Gastrocnemius medialis (tissue), 4 donors: ENCODE results near the gene EVC2. TPM values are rescaled to one million over a fixed set of nuclear protein-coding genes. Genes with fewer than 3 reads are reported as not detected.

Experiments
- ATAC-seq, 2 donors: fragments of 150-250 bp; one replicate each; pipeline ENCODE4 v1.9.1; 2016
- DNase-seq, 2 donors: peaks; one replicate each; pipeline ENCODE4 v3.0.0-alpha.2; 2019
- H3K27ac ChIP-seq, 4 donors: fragments of 200-600 bp; sonication (generic); 1 replicate in 1 of 4; 2 replicates in 3 of 4; pipeline ENCODE4 v1.5.1; 2016 to 2018; ENCODE audit warnings: mild to moderate bottlenecking in 2 of 4, moderate library complexity in 1 of 4
- H3K27me3 ChIP-seq, 3 donors: fragments of 200-600 bp; sonication (generic) in 2 of 3; 1 replicate in 1 of 3; 2 replicates in 2 of 3; pipeline versions ENCODE4 v1.5.1 to v1.6.0; 2016 to 2019; ENCODE audit warnings: mild to moderate bottlenecking in 1 of 3, moderate library complexity in 1 of 3
- H3K36me3 ChIP-seq, 2 donors: fragments of 200-600 bp; sonication (generic) in 1 of 2; one replicate each; pipeline ENCODE4 v1.5.1; 2017 to 2018
- H3K4me1 ChIP-seq, 2 donors: fragments of 200-600 bp; sonication (generic) in 1 of 2; one replicate each; pipeline ENCODE4 v1.5.1; 2016 to 2017; ENCODE audit warnings: mild to moderate bottlenecking in 2 of 2
- H3K4me3 ChIP-seq, 4 donors: fragments of 200-600 bp; sonication (generic) in 3 of 4; 1 replicate in 1 of 4; 2 replicates in 3 of 4; pipeline ENCODE4 v1.5.1; 2016 to 2019; ENCODE audit warnings: mild to moderate bottlenecking in 2 of 4
- H3K9me3 ChIP-seq, 3 donors: fragments of 200-600 bp; sonication (generic) in 2 of 3; 1 replicate in 1 of 3; 2 replicates in 2 of 3; pipeline ENCODE4 v1.5.1; 2016 to 2019
- CTCF ChIP-seq, 5 experiments: fragments of 450-650 bp in 3 of 5; fragments of 200-600 bp in 2 of 5; sonication (generic) in 2 of 5; IDR thresholded peaks in 4 of 5; conservative IDR thresholded peaks in 1 of 5; 1 replicate in 4 of 5; 2 replicates in 1 of 5; pipeline ENCODE4 v1.5.1; 2016 to 2019; ENCODE audit warnings: antibody characterized with exemption in 5 of 5, mild to moderate bottlenecking in 3 of 5, moderate library complexity in 3 of 5
- POLR2A ChIP-seq, 2 donors: fragments of 450-650 bp; IDR thresholded peaks; one replicate each; pipeline ENCODE4 v1.6.1; 2017; ENCODE audit warnings: antibody characterized with exemption in 2 of 2, mild to moderate bottlenecking in 2 of 2, moderate library complexity in 2 of 2
- in situ Hi-C, 4 donors: fragments of 200-750 bp; cut with MboI; loops; one replicate each; pipeline versions ENCODE4 v1.15.0 to v1.8.0; 2017; ENCODE audit warnings: low sequenced_read_pairs in 4 of 4
- intact Hi-C: fragments of 100-400 bp; cut with DNase I; formaldehyde crosslinking; loops from one replicate; pipeline ENCODE4 v1.15.1; 2023; ENCODE audit warnings: low total_unique reads
- total RNA-seq, 4 donors: library from RNA; depleted of rRNA; stranded (reverse); fragments of >200 nt; gene quantifications; one replicate each; pipeline versions ENCODE4 v1.1.0 to v1.2.3, GENCODE V29; 2016

EVC2 gene
- total RNA-seq, 4 donors from 2014 or later = 0.62 to 1.7 (median 1.5) TPM

GRCh38 chr4:5654791-5655190 is 53.6 kb downstream of the EVC2 start:
- H3K36me3 ChIP-seq = no peaks in the 10 kb centered on the region
- TF ChIP-seq POLR2A (IDR thresholded peaks at IDR 0.05) = no peak
- no peak for TF ChIP-seq CTCF (IDR thresholded peaks at IDR 0.05 in 4 of 5, conservative IDR thresholded peaks at IDR 0.05 in 1 of 5)
- H3K4me3 ChIP-seq = no peak overlapping the region
- H3K27ac ChIP-seq = no peak overlapping the region
- DNase-seq (no peak), ATAC-seq (no peak)
- H3K4me1 ChIP-seq = no peaks in the 10 kb centered on the region
- intact Hi-C loops (no loop called here), in situ Hi-C loops (no loop called here)
- no peaks in the 10 kb centered on the region for H3K9me3 ChIP-seq
- H3K27me3 ChIP-seq = no peaks in the 10 kb centered on the region

- intact Hi-C loops (no loop called here), in situ Hi-C loops (no loop called here)
- Histone ChIP-seq H3K36me3 (no peaks in the 10 kb centered on the region), H3K27me3 (no peaks in the 10 kb centered on the region), H3K9me3 (no peaks in the 10 kb centered on the region), H3K4me3 (no peak overlapping the region), H3K27ac (no peak overlapping the region), H3K4me1 (no peaks in the 10 kb centered on the region)
- DNase-seq = no peak
- ATAC-seq = no peak
- no peak for TF ChIP-seq POLR2A (IDR thresholded peaks at IDR 0.05)
- no peak for TF ChIP-seq CTCF (IDR thresholded peaks at IDR 0.05 in 4 of 5, conservative IDR thresholded peaks at IDR 0.05 in 1 of 5)
These were observed 57.3 kb downstream of the EVC2 start for GRCh38 chr4:5651089-5651488.

- DNase-seq (no peak), ATAC-seq (no peak)
- intact Hi-C loops (no loop called here), in situ Hi-C loops (no loop called here)
- TF ChIP-seq CTCF (IDR thresholded peaks at IDR 0.05 in 4 of 5, conservative IDR thresholded peaks at IDR 0.05 in 1 of 5) (no peak), POLR2A (IDR thresholded peaks at IDR 0.05) (no peak)
- Histone ChIP-seq H3K4me1 (no peaks in the 10 kb centered on the region), H3K27ac (no peak overlapping the region), H3K4me3 (no peak overlapping the region), H3K27me3 (no peaks in the 10 kb centered on the region), H3K9me3 (no peaks in the 10 kb centered on the region), H3K36me3 (no peaks in the 10 kb centered on the region)
These were observed 58.3 kb downstream of the EVC2 start for GRCh38 chr4:5650040-5650439.

- intact Hi-C loops (no loop called here), in situ Hi-C loops (no loop called here)
- no peak overlapping the region for H3K27ac ChIP-seq
- no peaks in the 10 kb centered on the region for H3K36me3 ChIP-seq
- DNase-seq = no peak
- H3K9me3 ChIP-seq = no peaks in the 10 kb centered on the region
- no peaks in the 10 kb centered on the region for H3K4me1 ChIP-seq
- TF ChIP-seq CTCF (IDR thresholded peaks at IDR 0.05 in 4 of 5, conservative IDR thresholded peaks at IDR 0.05 in 1 of 5) (no peak), POLR2A (IDR thresholded peaks at IDR 0.05) (no peak)
- H3K4me3 ChIP-seq = no peak overlapping the region
- H3K27me3 ChIP-seq = no peaks in the 10 kb centered on the region
- no peak for ATAC-seq
These were observed 61.0 kb downstream of the EVC2 start for GRCh38 chr4:5647351-5647750.

- Histone ChIP-seq H3K27me3 (no peaks in the 10 kb centered on the region), H3K4me3 (no peak overlapping the region), H3K36me3 (no peaks in the 10 kb centered on the region), H3K4me1 (no peaks in the 10 kb centered on the region), H3K27ac (no peak overlapping the region), H3K9me3 (no peaks in the 10 kb centered on the region)
- intact Hi-C loops (no loop called here), in situ Hi-C loops (no loop called here)
- DNase-seq (no peak), ATAC-seq (no peak)
- no peak for TF ChIP-seq CTCF (IDR thresholded peaks at IDR 0.05 in 4 of 5, conservative IDR thresholded peaks at IDR 0.05 in 1 of 5)
- no peak for TF ChIP-seq POLR2A (IDR thresholded peaks at IDR 0.05)
These were observed 68.3 kb downstream of the EVC2 start for GRCh38 chr4:5640096-5640495.
